Middle frontal gyrus (tissue), 1 donor: ENCODE results near the gene RPLP1.

ENCODE experiments used
- DNase-seq: peaks from one replicate; pipeline ENCODE4 v3.0.0-alpha.2; 2015; ENCODE audit warnings: low spot score; ENCODE audit errors: extremely low spot score

RPLP1 gene

DNA sequence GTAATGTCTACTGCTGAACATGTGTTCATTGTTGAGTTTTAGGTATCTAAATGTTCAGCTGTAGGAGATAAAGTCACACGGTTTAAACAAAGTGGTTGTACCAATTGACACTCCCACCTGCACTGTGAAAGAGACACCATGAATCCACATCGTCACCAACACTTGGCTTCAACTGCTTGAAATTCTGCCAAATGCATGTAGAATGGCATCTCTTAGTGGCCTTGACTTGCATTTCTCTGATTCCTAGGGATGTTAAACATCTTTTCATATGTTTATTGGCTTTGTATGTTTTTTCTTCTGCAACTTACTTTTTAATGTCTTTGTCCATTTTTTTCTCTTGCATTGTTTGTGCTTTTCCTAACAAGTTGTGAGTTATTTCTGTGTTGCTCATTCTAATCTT is 43.4 kb downstream of the RPLP1 start:
- no peak for DNase-seq

DNA sequence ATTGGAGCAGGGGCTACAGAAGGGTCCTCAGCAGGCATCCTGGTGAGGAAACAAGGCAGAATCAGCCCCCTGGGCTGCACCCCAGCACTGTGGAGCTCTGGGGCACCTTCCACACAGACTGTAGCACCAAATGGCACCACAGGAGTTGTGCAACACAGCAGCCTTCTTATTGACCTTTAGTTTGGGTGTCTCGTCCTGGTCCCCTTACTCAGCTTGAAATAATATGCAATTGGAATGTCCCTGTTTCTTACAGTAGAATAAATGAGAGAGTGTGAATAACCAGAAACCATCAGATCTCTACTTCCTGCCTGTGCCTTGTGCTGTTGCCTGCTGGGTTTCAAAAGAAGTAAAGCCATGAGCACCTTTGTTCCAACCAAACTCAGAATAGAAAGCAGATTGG is 44.5 kb downstream of the RPLP1 start:
- no peak for DNase-seq

DNA sequence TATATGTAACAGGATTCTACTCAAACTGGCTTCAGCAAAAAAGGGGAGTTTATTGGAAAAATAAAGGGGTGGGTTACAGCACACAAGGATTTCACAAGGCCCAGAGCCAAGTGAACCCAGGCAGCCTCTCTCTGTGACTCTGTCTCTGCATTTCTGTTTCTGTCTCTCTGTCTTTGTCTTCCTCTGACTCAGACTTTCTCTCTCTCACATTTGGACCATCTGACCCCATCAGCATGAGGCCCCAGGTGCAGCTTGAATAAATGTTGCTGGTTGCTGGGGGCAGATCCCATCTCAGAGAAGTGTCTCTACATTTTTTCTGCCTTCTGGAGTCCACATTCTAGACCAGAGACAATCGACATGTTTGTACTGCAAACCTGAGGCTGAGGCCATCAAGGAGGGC is 45.0 kb downstream of the RPLP1 start:
- no peak for DNase-seq

DNA sequence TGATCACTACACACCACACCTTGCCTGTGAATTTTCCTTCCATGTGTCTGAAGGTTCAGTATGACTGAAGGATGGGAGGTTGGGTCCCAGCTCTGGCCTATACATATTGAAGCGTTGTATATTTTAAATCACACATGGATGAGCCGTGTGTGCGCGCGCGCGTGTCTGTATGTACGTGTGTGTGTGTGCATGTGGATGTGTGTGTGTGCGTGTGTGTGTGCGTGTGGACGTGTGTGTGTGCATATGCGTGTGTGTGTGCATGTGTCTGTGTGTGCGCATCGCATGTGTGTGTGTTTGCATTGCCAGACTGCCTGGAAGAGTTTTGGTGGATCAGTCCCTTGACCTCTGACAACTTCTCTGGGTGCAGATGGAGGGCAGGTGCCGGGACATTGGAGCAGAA is 45.7 kb downstream of the RPLP1 start:
- no peak for DNase-seq

DNA sequence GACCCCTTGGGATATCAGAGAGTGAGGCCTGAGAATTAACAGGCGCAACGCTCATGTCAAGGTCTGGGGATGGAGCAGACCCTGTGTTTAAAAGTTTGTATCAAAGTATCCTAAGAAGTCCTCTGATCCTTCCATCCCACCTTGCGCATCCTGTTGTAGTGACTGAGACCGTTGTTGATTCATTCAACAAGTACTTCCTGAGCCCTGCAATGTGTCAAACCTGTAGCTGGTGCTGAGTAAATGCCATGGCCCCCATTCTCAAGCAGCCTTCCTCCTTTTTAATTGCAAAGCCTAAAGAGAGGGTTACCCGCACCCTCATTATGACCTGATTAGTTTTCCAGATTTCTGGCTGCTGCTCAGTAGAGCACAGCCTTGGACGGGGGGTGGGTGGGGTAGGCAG is 46.4 kb downstream of the RPLP1 start:
- no peak for DNase-seq

DNA sequence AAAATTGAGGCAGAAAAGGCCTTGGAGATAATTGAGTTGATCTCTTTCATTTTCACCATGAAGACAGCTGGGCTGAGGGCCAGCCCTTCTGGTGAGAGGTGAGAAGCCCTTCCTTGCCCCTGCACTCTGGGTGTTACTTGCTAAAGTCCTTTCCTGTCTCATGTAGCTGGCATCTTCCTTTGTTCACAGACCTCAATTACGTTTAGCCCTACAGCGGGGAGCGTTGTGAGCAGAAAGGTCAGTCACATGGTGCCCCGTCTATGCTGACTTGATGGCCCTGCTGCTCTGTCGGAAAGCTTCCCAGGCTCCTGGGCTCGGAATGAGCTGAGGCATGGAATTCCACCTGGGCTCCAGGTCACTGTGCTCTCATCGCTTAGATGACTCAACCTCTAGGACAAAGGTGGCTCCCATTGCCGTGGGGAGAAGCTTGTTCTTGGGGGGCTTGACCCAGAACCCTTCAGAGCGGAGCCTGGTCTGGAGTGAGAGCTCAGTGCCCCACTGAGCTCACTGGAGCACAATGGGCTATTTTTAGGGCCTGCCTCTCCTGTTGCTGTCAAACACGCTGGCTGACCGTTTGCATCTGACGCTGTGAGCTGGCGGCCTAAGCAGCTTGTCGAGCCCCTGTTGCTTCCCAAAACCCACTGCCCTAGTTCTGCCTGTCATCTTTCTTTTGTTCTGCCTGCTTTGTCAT is 47.0 kb downstream of the RPLP1 start:
- DNase-seq, result no peak

DNA sequence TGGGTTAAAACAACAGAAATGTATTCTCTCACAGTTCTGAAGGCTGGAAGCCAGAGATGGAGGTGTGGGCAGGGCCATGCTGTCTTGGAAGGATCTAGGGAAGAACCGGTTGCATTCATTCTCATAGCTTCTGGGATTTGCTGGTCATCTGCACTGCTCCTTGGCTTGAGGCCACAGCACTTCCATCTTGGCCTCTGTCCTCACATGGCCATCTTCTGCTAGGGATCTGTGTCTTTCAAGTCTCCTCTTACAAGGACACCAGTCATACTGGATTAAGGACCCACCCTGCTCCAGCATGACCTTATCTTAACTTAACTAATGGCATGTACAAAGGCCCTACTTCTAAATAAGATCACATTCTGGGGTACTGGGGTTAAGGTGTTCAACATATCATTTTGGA is 47.7 kb downstream of the RPLP1 start:
- no peak for DNase-seq

DNA sequence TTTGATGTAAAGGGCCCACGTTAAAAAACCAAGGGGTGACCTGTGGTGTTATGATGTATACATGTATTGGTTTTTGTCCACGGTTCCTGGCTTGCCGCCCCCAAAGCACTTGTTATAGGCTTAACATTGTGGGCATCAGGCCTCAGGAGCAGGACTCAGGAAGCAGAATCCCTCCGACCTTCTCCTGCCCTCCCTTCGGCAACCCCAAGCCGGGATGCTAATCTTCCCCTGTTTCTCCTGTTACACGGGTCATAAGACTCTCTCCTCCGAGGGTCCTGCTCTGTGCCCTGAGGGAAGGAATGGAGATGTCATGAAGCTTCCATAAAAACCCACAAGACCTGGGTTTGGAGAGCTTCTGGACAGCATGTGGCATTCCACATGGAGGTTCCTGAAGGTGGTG is 48.8 kb downstream of the RPLP1 start:
- DNase-seq, result no peak

DNA sequence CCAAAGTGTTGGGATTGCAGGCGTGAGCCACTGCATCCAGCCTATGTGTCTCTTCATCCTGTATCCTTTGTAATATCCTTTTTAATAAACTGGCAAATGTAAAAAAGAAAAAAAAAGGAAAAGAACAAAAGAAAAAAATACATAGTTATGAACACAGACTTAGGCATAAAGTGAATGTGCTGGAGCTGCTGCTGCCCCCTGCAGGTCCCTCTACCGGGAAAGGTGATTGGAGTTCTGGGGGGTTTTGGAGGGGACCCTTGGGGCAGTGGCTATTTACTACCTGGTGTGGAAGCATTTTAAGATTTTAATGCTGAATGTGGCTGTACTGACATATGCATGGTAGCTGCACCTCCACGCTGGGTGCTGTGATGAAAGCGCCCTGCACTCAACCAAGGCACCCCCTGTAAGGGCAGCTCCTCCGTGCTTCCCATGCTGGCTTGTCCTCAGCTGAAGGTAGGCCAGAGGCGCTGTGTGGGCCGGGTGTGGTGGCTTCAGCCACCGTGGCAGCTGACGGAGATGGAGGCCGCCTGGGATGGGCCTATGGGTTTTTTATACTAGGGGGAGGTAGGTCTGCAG is 49.9 kb downstream of the RPLP1 start:
- DNase-seq, result no peak

DNA sequence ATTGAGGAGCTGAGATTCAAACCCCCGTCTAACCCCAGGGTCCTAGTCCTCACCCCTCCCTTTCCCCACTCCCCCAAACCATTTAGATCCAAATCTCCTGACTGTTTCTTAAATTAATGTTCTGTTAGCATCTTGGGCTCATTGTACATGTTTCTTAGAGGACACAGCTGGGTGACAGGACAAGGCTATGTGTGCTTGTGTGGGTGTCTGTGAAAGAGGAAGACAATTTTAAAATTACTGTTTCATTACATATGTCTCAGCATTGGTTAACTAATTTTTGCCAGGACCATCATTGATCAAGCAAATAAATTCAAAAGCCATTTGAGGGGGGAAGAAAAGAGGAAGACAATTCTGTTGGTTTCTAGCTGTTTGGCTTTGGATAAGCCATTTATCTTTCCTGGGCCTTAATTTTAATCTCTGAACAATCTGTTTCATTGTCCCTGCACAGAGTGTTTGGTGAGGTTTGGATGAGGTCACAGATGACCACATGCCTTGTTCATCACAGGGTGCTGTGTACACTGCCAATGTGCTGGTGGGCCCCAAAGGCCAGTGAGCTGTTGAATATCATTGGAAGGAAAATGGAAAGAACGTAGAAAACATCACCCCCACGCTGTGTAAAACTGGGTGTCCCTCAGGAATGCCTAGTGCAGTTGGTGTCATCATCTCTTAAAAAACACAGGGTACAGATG is 51.9 kb downstream of the RPLP1 start:
- DNase-seq, result no peak
